GM13976 (cell line): ENCODE measurements around the gene CTTNBP2.

Source experiments
- DNase-seq: peaks from one replicate; pipeline ENCODE4 v3.0.0; 2012; ENCODE audit warnings: low spot score
- CTCF ChIP-seq: IDR thresholded peaks from 2 replicates; pipeline ENCODE4 v1.5.1; 2012; ENCODE audit warnings: borderline replicate concordance, mild to moderate bottlenecking; ENCODE audit not compliant: insufficient read depth; ENCODE audit errors: extremely low read depth, missing control alignments, control extremely low read depth
- in situ Hi-C: fragments of 300-500 bp; cut with MboI; formaldehyde crosslinking; loops from one replicate; pipeline ENCODE4 v1.12.0; 2022; ENCODE audit warnings: low sequenced_read_pairs, mixed read lengths, inconsistent platforms; ENCODE audit not compliant: unreplicated experiment

The CTTNBP2 gene

GRCh38 chr7:117731455-117731854 lies 141.8 kb downstream of the CTTNBP2 start:
- in situ Hi-C loops: no loop called here
- peak; percentile 68 for DNase-seq
- no peak for TF ChIP-seq CTCF

GRCh38 chr7:117730390-117730789 lies 142.9 kb downstream of the CTTNBP2 start:
- DNase-seq: no peak
- TF ChIP-seq CTCF: no peak
- in situ Hi-C loops: no loop called here

GRCh38 chr7:117728890-117729624 lies 144.2 kb downstream of the CTTNBP2 start:
- in situ Hi-C loops: no loop called here
- no peak for TF ChIP-seq CTCF
- no peak for DNase-seq

- DNase-seq: no peak
- TF ChIP-seq CTCF: no peak
- in situ Hi-C loops: no loop called here
Measured at GRCh38 chr7:117724898-117725297, 148.3 kb downstream of the CTTNBP2 start.

GRCh38 chr7:117719377-117719776 lies 153.9 kb downstream of the CTTNBP2 start:
- in situ Hi-C loops: no loop called here
- no peak for TF ChIP-seq CTCF
- no peak for DNase-seq

GRCh38 chr7:117718116-117718835 lies 155.0 kb downstream of the CTTNBP2 start:
- in situ Hi-C loops: no loop called here
- TF ChIP-seq CTCF: no peak
- DNase-seq: no peak
